Measurements from ENCODE around the gene TMEM242.

The TMEM242 gene

DNA sequence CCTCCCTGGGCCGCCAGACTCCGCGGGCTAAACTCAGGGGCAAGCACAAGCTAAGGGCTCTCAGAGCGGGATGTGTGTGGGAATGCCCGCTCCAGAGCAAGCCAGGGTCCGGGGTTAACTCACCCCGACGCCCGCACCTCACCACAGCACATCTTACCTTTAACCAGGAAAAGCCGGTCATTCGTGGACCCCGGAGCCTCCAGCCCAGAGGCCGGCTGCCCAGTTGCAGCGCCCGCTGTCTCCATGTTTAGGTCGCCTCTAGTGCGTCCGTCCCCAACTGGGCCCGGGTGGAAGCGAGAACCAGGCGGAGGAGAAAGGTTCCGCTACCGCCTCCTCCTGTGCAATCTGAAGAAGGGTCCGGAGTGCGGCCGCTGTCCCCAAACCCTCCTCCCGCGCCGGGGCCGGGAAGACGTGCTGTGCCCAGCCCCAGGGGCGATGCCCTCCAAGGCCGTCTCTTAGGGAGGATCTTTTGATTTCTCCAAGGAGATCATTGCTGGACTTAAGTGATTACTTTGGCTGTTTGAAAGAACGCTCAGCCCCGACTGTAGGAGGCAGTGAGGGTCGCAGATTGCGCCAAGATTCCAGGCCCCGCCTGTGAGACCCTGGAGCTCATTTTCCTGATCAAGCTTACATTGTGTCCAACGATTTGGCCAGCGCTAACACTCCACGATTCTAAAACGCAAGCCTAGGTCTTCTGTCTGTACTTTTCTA is at the start of gene TMEM242:
TMEM242 (minus strand) TSS at position 265 of the 711 bp plus-strand sequence; CDS start at position 245, 20 bp downstream.
- peak within 1 kb of the TSS; percentile 56 for H3K27ac ChIP-seq (ENCODE audit: extremely low read depth, low read depth, low read length)
- H3K4me1 ChIP-seq (ENCODE audit: control insufficient read depth, insufficient read depth, low read length): no peaks in the 10 kb centered on the region
- TF ChIP-seq SCRT2 (tag by site-specific recombination; IDR thresholded peaks at IDR 0.05): peak; percentile 66; the same call in 1 of the 2 replicates
- TF ChIP-seq ZNF571 (tag by site-specific recombination; IDR thresholded peaks at IDR 0.05): no peak
- TF ChIP-seq KLF1 (tag by site-specific recombination; IDR thresholded peaks at IDR 0.05): peak; percentile 79
- TF ChIP-seq, protein P1, sequence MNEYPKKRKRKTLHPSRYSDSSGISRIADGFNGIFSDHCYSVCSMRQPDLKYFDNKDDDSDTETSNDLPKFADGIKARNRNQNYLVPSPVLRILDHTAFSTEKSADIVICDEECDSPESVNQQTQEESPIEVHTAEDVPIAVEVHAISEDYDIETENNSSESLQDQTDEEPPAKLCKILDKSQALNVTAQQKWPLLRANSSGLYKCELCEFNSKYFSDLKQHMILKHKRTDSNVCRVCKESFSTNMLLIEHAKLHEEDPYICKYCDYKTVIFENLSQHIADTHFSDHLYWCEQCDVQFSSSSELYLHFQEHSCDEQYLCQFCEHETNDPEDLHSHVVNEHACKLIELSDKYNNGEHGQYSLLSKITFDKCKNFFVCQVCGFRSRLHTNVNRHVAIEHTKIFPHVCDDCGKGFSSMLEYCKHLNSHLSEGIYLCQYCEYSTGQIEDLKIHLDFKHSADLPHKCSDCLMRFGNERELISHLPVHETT (tag by site-specific recombination; IDR thresholded peaks at IDR 0.05): peak; percentile 99
- peak; percentile 99 for TF ChIP-seq ZNF660 (tag by site-specific recombination; IDR thresholded peaks at IDR 0.05)
- no peak for TF ChIP-seq ZNF157 (tag by site-specific recombination; IDR thresholded peaks at IDR 0.05)
- TF ChIP-seq ZNF555 (tag by site-specific recombination; conservative IDR thresholded peaks at IDR 0.05): no peak
- no peak for TF ChIP-seq ZNF48 (tag by site-specific recombination; IDR thresholded peaks at IDR 0.05)
- TF ChIP-seq HOXD13 (CRISPR knock-in tag; IDR thresholded peaks at IDR 0.05; ENCODE audit: borderline replicate concordance): peak; percentile 83
- TF ChIP-seq, protein P2, sequence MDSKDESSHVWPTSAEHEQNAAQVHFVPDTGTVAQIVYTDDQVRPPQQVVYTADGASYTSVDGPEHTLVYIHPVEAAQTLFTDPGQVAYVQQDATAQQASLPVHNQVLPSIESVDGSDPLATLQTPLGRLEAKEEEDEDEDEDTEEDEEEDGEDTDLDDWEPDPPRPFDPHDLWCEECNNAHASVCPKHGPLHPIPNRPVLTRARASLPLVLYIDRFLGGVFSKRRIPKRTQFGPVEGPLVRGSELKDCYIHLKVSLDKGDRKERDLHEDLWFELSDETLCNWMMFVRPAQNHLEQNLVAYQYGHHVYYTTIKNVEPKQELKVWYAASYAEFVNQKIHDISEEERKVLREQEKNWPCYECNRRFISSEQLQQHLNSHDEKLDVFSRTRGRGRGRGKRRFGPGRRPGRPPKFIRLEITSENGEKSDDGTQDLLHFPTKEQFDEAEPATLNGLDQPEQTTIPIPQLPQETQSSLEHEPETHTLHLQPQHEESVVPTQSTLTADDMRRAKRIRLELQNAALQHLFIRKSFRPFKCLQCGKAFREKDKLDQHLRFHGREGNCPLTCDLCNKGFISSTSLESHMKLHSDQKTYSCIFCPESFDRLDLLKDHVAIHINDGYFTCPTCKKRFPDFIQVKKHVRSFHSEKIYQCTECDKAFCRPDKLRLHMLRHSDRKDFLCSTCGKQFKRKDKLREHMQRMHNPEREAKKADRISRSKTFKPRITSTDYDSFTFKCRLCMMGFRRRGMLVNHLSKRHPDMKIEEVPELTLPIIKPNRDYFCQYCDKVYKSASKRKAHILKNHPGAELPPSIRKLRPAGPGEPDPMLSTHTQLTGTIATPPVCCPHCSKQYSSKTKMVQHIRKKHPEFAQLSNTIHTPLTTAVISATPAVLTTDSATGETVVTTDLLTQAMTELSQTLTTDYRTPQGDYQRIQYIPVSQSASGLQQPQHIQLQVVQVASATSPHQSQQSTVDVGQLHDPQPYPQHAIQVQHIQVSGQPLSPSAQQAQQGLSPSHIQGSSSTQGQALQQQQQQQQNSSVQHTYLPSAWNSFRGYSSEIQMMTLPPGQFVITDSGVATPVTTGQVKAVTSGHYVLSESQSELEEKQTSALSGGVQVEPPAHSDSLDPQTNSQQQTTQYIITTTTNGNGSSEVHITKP (tag by site-specific recombination; IDR thresholded peaks at IDR 0.05): peak; percentile 85
- peak; percentile 99 for TF ChIP-seq GLI4 (tag by site-specific recombination; IDR thresholded peaks at IDR 0.05)
- peak; percentile 87 for TF ChIP-seq ZNF626 (tag by site-specific recombination; IDR thresholded peaks at IDR 0.05)
- no peak for TF ChIP-seq ZNF133 (tag by site-specific recombination; IDR thresholded peaks at IDR 0.05)
- TF ChIP-seq ZNF184 (tag by site-specific recombination; IDR thresholded peaks at IDR 0.05): peak; percentile 90; the same call in 1 of the 2 replicates
- TF ChIP-seq, protein P3, sequence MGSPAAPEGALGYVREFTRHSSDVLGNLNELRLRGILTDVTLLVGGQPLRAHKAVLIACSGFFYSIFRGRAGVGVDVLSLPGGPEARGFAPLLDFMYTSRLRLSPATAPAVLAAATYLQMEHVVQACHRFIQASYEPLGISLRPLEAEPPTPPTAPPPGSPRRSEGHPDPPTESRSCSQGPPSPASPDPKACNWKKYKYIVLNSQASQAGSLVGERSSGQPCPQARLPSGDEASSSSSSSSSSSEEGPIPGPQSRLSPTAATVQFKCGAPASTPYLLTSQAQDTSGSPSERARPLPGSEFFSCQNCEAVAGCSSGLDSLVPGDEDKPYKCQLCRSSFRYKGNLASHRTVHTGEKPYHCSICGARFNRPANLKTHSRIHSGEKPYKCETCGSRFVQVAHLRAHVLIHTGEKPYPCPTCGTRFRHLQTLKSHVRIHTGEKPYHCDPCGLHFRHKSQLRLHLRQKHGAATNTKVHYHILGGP (tag by site-specific recombination; IDR thresholded peaks at IDR 0.05): 0 out of 2 replicates have a peak, but pooled peaks have one; percentile 19
- TF ChIP-seq, protein P4, sequence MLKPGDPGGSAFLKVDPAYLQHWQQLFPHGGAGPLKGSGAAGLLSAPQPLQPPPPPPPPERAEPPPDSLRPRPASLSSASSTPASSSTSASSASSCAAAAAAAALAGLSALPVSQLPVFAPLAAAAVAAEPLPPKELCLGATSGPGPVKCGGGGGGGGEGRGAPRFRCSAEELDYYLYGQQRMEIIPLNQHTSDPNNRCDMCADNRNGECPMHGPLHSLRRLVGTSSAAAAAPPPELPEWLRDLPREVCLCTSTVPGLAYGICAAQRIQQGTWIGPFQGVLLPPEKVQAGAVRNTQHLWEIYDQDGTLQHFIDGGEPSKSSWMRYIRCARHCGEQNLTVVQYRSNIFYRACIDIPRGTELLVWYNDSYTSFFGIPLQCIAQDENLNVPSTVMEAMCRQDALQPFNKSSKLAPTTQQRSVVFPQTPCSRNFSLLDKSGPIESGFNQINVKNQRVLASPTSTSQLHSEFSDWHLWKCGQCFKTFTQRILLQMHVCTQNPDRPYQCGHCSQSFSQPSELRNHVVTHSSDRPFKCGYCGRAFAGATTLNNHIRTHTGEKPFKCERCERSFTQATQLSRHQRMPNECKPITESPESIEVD (tag by site-specific recombination; IDR thresholded peaks at IDR 0.05): 0 out of 2 replicates have a peak, but pooled peaks have one; percentile 28
- TF ChIP-seq, protein P5, sequence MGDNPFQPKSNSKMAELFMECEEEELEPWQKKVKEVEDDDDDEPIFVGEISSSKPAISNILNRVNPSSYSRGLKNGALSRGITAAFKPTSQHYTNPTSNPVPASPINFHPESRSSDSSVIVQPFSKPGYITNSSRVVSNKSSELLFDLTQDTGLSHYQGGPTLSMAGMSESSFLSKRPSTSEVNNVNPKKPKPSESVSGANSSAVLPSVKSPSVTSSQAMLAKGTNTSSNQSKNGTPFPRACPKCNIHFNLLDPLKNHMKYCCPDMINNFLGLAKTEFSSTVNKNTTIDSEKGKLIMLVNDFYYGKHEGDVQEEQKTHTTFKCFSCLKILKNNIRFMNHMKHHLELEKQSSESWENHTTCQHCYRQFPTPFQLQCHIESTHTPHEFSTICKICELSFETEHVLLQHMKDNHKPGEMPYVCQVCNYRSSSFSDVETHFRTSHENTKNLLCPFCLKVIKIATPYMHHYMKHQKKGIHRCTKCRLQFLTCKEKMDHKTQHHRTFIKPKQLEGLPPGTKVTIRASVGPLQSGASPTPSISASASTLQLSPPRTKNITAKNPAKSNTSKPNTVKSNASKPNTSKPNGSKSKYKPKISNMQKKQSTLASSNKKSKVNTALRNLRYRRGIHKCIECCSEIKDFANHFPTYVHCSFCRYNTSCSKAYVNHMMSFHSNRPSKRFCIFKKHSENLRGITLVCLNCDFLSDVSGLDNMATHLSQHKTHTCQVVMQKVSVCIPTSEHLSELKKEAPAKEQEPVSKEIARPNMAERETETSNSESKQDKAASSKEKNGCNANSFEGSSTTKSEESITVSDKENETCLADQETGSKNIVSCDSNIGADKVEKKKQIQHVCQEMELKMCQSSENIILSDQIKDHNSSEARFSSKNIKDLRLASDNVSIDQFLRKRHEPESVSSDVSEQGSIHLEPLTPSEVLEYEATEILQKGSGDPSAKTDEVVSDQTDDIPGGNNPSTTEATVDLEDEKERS (tag by site-specific recombination; IDR thresholded peaks at IDR 0.05): peak; percentile 86
- TF ChIP-seq MYNN (tag by site-specific recombination; IDR thresholded peaks at IDR 0.05; ENCODE audit: borderline replicate concordance): peak; percentile 85
- TF ChIP-seq ZNF10 (tag by site-specific recombination; IDR thresholded peaks at IDR 0.05): peak; percentile 79
- TF ChIP-seq, protein P6, sequence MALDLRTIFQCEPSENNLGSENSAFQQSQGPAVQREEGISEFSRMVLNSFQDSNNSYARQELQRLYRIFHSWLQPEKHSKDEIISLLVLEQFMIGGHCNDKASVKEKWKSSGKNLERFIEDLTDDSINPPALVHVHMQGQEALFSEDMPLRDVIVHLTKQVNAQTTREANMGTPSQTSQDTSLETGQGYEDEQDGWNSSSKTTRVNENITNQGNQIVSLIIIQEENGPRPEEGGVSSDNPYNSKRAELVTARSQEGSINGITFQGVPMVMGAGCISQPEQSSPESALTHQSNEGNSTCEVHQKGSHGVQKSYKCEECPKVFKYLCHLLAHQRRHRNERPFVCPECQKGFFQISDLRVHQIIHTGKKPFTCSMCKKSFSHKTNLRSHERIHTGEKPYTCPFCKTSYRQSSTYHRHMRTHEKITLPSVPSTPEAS (tag by site-specific recombination; IDR thresholded peaks at IDR 0.05): peak; percentile 81
- TF ChIP-seq MZF1 (tag by site-specific recombination; IDR thresholded peaks at IDR 0.05; ENCODE audit: borderline replicate concordance): peak; percentile 85
- TF ChIP-seq ZNF549 (tag by site-specific recombination; IDR thresholded peaks at IDR 0.05): peak; percentile 22; the same call in 1 of the 2 replicates
- peak; percentile 92 for TF ChIP-seq ZNF600 (tag by site-specific recombination; IDR thresholded peaks at IDR 0.05)

More for the DNA sequence above, at the start of gene TMEM242:
- ChIA-PET POLR2A (interaction anchor here (0.5 to 4.2 kb wide), 17 partner anchors 8 to 718 kb away, joined by 3 to 32 read pairs (median 4); partner anchors contain the start of gene ZDHHC14), CTCF (interaction anchor here (0.6 to 5.6 kb wide), 18 partner anchors 8 to 1033 kb away, joined by 3 to 63 read pairs (median 3); no protein-coding TSS in a partner anchor)
- Histone ChIP-seq H3K4me3 (ENCODE audit: low read depth, low read length) (peak within 1 kb of the TSS; percentile 78), H3K9me3 (ENCODE audit: control insufficient read depth, insufficient read depth, low read depth, low read length) (no peaks in the 10 kb centered on the region), H3K36me3 (ENCODE audit: control insufficient read depth in 2 of 2, insufficient read depth in 1 of 2, low read length in 2 of 2) (peaks cover 1 to 24% of the 10 kb centered on the region in 2 experiments; a peak in 2 of 3 replicates)
